H9 (cell line): ENCODE data around the gene MINDY4. TPM values are rescaled to one million over a fixed set of nuclear protein-coding genes. Genes with fewer than 3 reads are reported as not detected.
A peak's percentile ranks its signal among the peaks of the same experiment; 100 is the strongest.

Experiments used
- DNase-seq: peaks from one replicate; pipeline ENCODE4 v3.0.0-alpha.2; 2017
- H2AFZ ChIP-seq: one replicate; pipeline ENCODE4 v1.6.1; 2013; ENCODE audit warnings: mild to moderate bottlenecking, low read length, control low read depth, moderate library complexity
- H2AK5ac ChIP-seq: 2 replicates; pipeline ENCODE4 v1.6.1; 2013; ENCODE audit warnings: low read length, control low read depth, mixed read lengths; ENCODE audit not compliant: insufficient read length
- H2BK120ac ChIP-seq: one replicate; pipeline ENCODE4 v1.6.1; 2013; ENCODE audit warnings: low read depth, mild to moderate bottlenecking, low read length, control low read depth, inconsistent platforms; ENCODE audit not compliant: poor library complexity, severe bottlenecking
- H2BK12ac ChIP-seq: 2 replicates; pipeline ENCODE4 v1.6.1; 2013; ENCODE audit warnings: low read length, control low read depth, mixed read lengths, low read depth; ENCODE audit not compliant: insufficient read length
- H2BK15ac ChIP-seq: 2 replicates; pipeline ENCODE4 v1.6.1; 2013; ENCODE audit warnings: low read depth, low read length, control low read depth
- H2BK20ac ChIP-seq: one replicate; pipeline ENCODE4 v1.6.1; 2013; ENCODE audit warnings: low read depth, mild to moderate bottlenecking, low read length, control low read depth, inconsistent platforms; ENCODE audit not compliant: poor library complexity, severe bottlenecking
- H2BK5ac ChIP-seq: 2 replicates; pipeline ENCODE4 v1.6.1; 2013; ENCODE audit warnings: low read length, control low read depth, mixed read lengths; ENCODE audit not compliant: insufficient read length
- H3K14ac ChIP-seq: 2 replicates; pipeline ENCODE4 v1.6.1; 2013; ENCODE audit warnings: low read length, control low read depth; ENCODE audit not compliant: insufficient read depth
- H3K18ac ChIP-seq: 2 replicates; pipeline ENCODE4 v1.6.1; 2013; ENCODE audit warnings: low read depth, mild to moderate bottlenecking, mixed read lengths, low read length, control low read depth; ENCODE audit not compliant: insufficient read length
- H3K23ac ChIP-seq: 2 replicates; pipeline ENCODE4 v1.6.1; 2013; ENCODE audit warnings: low read length, control low read depth, mixed read lengths, low read depth; ENCODE audit not compliant: insufficient read length
- H3K23me2 ChIP-seq: 2 replicates; pipeline ENCODE4 v1.6.1; 2013; ENCODE audit warnings: low read depth, mild to moderate bottlenecking, mixed read lengths, low read length, control low read depth; ENCODE audit not compliant: insufficient read length, poor library complexity, severe bottlenecking
- H3K27ac ChIP-seq: 2 replicates; pipeline ENCODE4 v1.5.1; 2013; ENCODE audit warnings: low read length, control low read depth, mixed read lengths, low read depth; ENCODE audit not compliant: insufficient read length
- H3K27me3 ChIP-seq: 2 replicates; pipeline ENCODE4 v1.6.1; 2013; ENCODE audit warnings: low read length, control low read depth, inconsistent platforms; ENCODE audit not compliant: insufficient read depth
- H3K4ac ChIP-seq: 2 replicates; pipeline ENCODE4 v1.6.1; 2013; ENCODE audit warnings: low read depth, mild to moderate bottlenecking, control low read depth, inconsistent platforms, low read length, moderate library complexity
- H3K4me1 ChIP-seq: 2 replicates; pipeline ENCODE4 v1.6.1; 2013; ENCODE audit warnings: low read length, control low read depth, inconsistent platforms; ENCODE audit not compliant: insufficient read depth
- H3K4me2 ChIP-seq: 2 replicates; pipeline ENCODE4 v1.6.1; 2013; ENCODE audit warnings: low read length, control low read depth, mixed read lengths; ENCODE audit not compliant: insufficient read length, insufficient read depth
- H3K56ac ChIP-seq: 2 replicates; pipeline ENCODE4 v1.6.1; 2013; ENCODE audit warnings: low read depth, mild to moderate bottlenecking, mixed read lengths, low read length, control low read depth; ENCODE audit not compliant: insufficient read length
- H3K79me1 ChIP-seq: 2 replicates; pipeline ENCODE4 v1.6.1; 2013; ENCODE audit warnings: low read depth, mild to moderate bottlenecking, moderate library complexity, low read length, control low read depth, inconsistent platforms; ENCODE audit not compliant: insufficient read depth, poor library complexity, severe bottlenecking
- H3K79me2 ChIP-seq: 2 replicates; pipeline ENCODE4 v1.6.1; 2013; ENCODE audit warnings: low read length, control low read depth, inconsistent platforms; ENCODE audit not compliant: insufficient read depth
- H3K9ac ChIP-seq: 2 replicates; pipeline ENCODE4 v1.6.1; 2013; ENCODE audit warnings: low read length, control low read depth, mixed read lengths; ENCODE audit not compliant: insufficient read length; ENCODE audit errors: extremely low read depth
- H3K9me3 ChIP-seq: one replicate; pipeline ENCODE4 v1.6.1; 2013; ENCODE audit warnings: low read depth, low read length, inconsistent platforms; ENCODE audit not compliant: control insufficient read depth
- H3T11ph ChIP-seq: one replicate; pipeline ENCODE4 v1.6.1; 2013; ENCODE audit warnings: mild to moderate bottlenecking, low read length, control low read depth, inconsistent platforms
- H4K20me1 ChIP-seq: one replicate; pipeline ENCODE4 v1.6.1; 2013; ENCODE audit not compliant: control insufficient read depth, insufficient read length, insufficient read depth
- H4K5ac ChIP-seq: 2 replicates; pipeline ENCODE4 v1.6.1; 2013; ENCODE audit warnings: low read depth, mild to moderate bottlenecking, mixed read lengths, low read length, control low read depth; ENCODE audit not compliant: insufficient read length
- H4K8ac ChIP-seq: replicated peaks from 2 replicates; pipeline ENCODE4 v1.6.1; 2013; ENCODE audit warnings: low read length, control low read depth, mixed read lengths, low read depth; ENCODE audit not compliant: insufficient read length
- H4K91ac ChIP-seq: 2 replicates; pipeline ENCODE4 v1.6.1; 2013; ENCODE audit warnings: low read depth, mild to moderate bottlenecking, moderate library complexity, mixed read lengths, low read length, control low read depth; ENCODE audit not compliant: insufficient read length
- H3K27ac Mint-ChIP-seq, 3 experiments: 2 replicates in 2 of 3; 3 replicates in 1 of 3; pipeline ENCODE4 v1.8.0; 2020 to 2021; ENCODE audit warnings: mixed read lengths in 3 of 3, mild to moderate bottlenecking in 1 of 3, moderate library complexity in 1 of 3
- H3K27me3 Mint-ChIP-seq: 2 replicates; pipeline ENCODE4 v1.8.0; 2021; ENCODE audit warnings: low read depth, mild to moderate bottlenecking, moderate library complexity, mixed read lengths
- H3K36me3 Mint-ChIP-seq, 3 experiments: 2 replicates in 2 of 3; 3 replicates in 1 of 3; pipeline ENCODE4 v1.8.0; 2020 to 2021; ENCODE audit warnings: low read depth in 3 of 3, mixed read lengths in 3 of 3; ENCODE audit not compliant: insufficient read depth in 1 of 3
- H3K4me1 Mint-ChIP-seq, 2 experiments: 2 replicates each; pipeline ENCODE4 v1.8.0; 2020; ENCODE audit warnings: mixed read lengths in 2 of 2
- H3K4me3 Mint-ChIP-seq, 2 experiments: 2 replicates in 1 of 2; 3 replicates in 1 of 2; pipeline ENCODE4 v1.8.0; 2020 to 2021; ENCODE audit warnings: mild to moderate bottlenecking in 2 of 2, mixed read lengths in 2 of 2, moderate library complexity in 1 of 2
- H3K9me3 Mint-ChIP-seq, 2 experiments: 2 replicates in 1 of 2; 3 replicates in 1 of 2; pipeline ENCODE4 v1.8.0; 2020; ENCODE audit warnings: mild to moderate bottlenecking in 2 of 2, mixed read lengths in 2 of 2, moderate library complexity in 1 of 2
- CTCF ChIP-seq: fragments of 200-600 bp; sonication (generic); conservative IDR thresholded peaks from 3 replicates; pipeline ENCODE4 v1.8.0; 2021; ENCODE audit warnings: antibody characterized with exemption, mild to moderate bottlenecking
- WGBS: extraction: QIAGEN DNeasy Blood & Tissue Kit; methylation state at CpG from one replicate; pipeline ENCODE4 v1.1.7; 2013; ENCODE audit warnings: missing lambda C conversion rate, low lambda C conversion rate, mixed read lengths; ENCODE audit not compliant: insufficient read length; ENCODE audit errors: extremely low coverage; 5-methylcytosine and 5-hydroxymethylcytosine counted together
- total RNA-seq: library from RNA; stranded (reverse); gene quantifications from 2 replicates; pipeline ENCODE4 v1.2.1, GENCODE V29; 2021

MINDY4 gene
- total RNA-seq, 1 experiment from 2014 or later: 3.1 TPM

- peak; percentile 8 for DNase-seq
- Histone ChIP-seq H3K14ac (no peak overlapping the region), H3K9me3 (no peaks in the 10 kb centered on the region), H3K79me2 (no peaks in the 10 kb centered on the region), H2BK5ac (no peak overlapping the region), H3K56ac (no peak overlapping the region), H4K20me1 (no peaks in the 10 kb centered on the region), H2BK20ac (no peak overlapping the region), H3K23me2 (no peaks in the 10 kb centered on the region), H3K79me1 (no peaks in the 10 kb centered on the region), H2BK15ac (no peak overlapping the region), H3K23ac (no peak overlapping the region), H3K18ac (no peak overlapping the region), H3K4me1 (no peaks in the 10 kb centered on the region), H3K4ac (no peak overlapping the region), H3K27ac (no peak overlapping the region), H3K9ac (no peak overlapping the region), H2BK120ac (no peak overlapping the region), H2AFZ (no peak overlapping the region), H4K91ac (no peak overlapping the region), H4K5ac (no peak overlapping the region), H2BK12ac (no peak overlapping the region), H4K8ac (no peak overlapping the region), H3K4me2 (no peak overlapping the region), H2AK5ac (no peak overlapping the region), H3T11ph (no peak overlapping the region), H3K27me3 (no peaks in the 10 kb centered on the region)
- peaks cover 5% of the 10 kb centered on the region for H3K27me3 Mint-ChIP-seq
- no peak overlapping the region for H3K27ac Mint-ChIP-seq
- H3K4me3 Mint-ChIP-seq: no peak overlapping the region
- H3K36me3 Mint-ChIP-seq: peaks cover 23 to 35% (median 24%) of the 10 kb centered on the region in 3 experiments
- no peak for TF ChIP-seq CTCF
- peaks cover 4% of the 10 kb centered on the region in 2 experiments; a peak in 1 of 4 replicates for H3K4me1 Mint-ChIP-seq
- peaks cover 25 to 32% of the 10 kb centered on the region in 2 experiments for H3K9me3 Mint-ChIP-seq
- WGBS: no CpG with 5 or more reads among the region's 7 CpGs
Measured at GRCh38 chr7:30836991-30837390, 65.8 kb downstream of the MINDY4 start.
